Hematopoietic multipotent progenitor cell treated with erythropoietin and hydrocortisone succinate and interleukin-3 and kit ligand, for 6 days (in vitro differentiated cells): ENCODE measurements around the gene MINK1.
A peak's percentile ranks its signal among the peaks of the same experiment; 100 is the strongest.
"Not testable (repeated sequence)": the region's sequence is repeated elsewhere in the genome, so short reads cannot be mapped to it uniquely, and the experiment has no call there.

ENCODE experiments used
- DNase-seq: peaks from one replicate; pipeline ENCODE4 v3.0.0-alpha.2; 2015

The MINK1 gene

GRCh38 chr17:4849011-4849536 is 15.9 kb downstream of the MINK1 start:
- DNase-seq = no peak

DNA sequence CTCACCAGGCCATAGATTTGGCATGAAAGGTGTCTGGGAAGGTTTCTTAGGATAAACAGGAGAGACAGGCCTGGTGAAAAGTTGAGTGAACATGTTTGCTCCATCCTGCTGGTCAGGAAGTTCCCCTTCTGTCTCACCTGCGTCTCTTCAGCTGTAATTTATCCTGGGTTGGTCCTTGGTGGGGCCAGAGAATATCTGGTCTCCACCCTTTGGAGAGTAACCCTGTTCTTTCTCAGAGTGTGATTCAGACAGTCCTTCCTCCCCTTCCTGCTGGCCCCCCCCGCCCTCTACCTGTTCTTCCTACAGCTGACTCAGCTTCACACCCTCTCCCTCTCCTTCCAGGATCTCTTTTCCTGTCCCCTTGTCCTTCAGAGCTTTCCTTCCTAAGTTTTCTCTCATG is 17.1 kb downstream of the MINK1 start:
- no peak for DNase-seq

DNA sequence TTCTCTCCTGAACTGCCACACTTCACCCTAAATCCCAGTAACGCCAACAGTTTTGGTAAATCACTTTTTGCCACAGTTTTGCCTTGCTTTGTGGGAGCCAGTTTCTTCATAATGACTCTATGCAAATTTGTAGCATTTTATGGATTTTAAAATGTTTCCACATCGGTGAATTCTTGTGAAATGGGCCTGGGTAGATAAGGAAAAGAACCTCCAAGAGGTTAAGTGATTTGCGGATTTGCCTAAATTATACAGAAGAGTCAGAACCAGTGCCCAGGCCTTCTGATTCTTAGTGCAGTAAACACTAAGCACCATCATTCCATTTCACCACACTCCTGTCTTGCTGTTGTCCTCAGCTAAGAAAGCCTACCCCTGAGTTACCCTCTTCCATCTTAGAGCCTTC is 17.9 kb downstream of the MINK1 start:
- no peak for DNase-seq

GRCh38 chr17:4852567-4853207 is 19.5 kb downstream of the MINK1 start:
- peak; percentile 61 for DNase-seq

- DNase-seq = no peak
Measured at GRCh38 chr17:4853208-4853671, 20.1 kb downstream of the MINK1 start.

DNA sequence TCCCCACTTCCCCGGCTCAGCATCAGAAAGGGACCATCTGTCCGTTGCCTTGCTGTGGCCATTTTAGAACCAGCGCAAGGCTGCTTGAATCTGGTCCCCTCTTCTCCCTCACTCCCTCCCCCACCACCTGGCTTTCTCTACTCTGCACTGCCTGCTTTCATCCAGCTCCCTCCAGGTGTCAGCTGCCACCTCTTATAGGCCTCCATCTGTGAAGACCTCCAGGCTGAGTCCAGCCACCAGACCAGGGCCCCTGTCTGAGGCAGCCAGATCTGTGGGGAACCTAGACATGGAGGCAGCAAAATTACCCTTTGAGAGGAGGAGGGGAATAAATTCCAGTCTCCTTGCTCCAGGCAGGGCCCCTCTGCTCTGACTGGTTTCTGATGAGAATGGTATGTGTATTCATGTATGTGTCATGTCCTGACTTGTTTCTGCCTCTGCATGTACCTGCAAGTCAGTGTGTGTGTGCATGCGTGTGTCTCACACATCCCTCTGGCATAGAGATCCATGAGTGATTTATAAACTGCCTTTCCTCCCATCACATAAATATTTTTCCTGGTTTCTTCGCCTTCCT is 21.1 kb downstream of the MINK1 start:
- DNase-seq = no peak

- no peak for DNase-seq
Measured at GRCh38 chr17:4856271-4856936, 23.3 kb downstream of the MINK1 start.

DNA sequence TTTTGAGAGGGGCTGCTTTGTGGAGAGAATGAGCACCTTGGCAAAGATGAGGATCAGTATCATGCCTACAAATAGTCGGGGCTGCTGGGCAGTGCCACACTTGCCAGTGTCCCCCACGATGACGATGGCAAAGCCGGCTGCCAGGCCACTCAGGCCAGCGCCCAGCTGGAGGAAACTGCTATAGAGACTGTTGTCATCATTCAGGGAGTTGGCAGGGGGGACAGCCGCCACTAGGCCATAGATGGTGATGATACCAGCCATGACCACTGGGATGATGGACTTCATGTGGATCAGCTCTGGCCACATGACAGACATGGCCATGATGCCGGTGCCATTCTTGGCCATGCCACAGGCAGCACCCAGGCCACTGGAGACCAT is 23.8 kb downstream of the MINK1 start:
- DNase-seq = no peak

DNA sequence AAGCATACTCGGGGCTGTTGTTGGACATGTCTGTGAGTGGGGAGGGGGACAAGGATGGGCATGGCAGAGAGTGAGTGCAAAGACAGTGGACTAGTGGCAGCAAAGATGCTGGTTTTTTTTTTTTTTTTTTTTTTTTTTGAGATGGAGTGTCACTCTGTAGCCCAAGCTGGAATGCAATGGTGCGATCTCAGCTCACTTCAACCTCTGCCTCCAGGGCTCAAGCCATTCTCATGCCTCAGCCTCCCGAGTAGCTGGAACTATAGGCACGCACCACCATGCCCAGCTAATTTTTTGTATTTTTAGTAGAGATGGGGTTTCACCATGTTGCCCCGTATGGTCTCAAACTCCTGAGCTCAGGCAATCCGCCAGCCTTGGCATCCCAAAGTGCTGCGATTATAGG is 24.2 kb downstream of the MINK1 start:
- not testable (repeated sequence) for DNase-seq

- DNase-seq = no peak
Measured at GRCh38 chr17:4858068-4858881, 25.1 kb downstream of the MINK1 start.

DNA sequence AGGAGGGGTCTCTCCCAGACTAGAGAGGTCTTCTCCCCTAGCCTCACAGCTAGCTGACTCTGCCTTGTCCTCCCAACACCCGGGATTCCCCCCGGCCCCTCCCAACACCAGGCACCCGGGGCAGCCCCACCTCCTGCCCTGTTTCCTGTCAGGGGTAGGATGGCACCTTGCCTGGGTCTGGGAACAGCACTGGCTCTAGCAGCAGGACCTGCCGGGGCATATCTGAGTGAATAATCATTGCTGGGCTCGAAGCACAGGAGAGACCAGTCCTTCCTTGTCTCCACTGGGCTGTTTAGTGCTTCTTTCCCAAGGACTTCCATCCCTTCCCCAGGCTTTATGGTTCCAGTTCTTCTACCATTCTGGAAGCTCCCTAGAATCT is 25.7 kb downstream of the MINK1 start:
- no peak for DNase-seq

DNA sequence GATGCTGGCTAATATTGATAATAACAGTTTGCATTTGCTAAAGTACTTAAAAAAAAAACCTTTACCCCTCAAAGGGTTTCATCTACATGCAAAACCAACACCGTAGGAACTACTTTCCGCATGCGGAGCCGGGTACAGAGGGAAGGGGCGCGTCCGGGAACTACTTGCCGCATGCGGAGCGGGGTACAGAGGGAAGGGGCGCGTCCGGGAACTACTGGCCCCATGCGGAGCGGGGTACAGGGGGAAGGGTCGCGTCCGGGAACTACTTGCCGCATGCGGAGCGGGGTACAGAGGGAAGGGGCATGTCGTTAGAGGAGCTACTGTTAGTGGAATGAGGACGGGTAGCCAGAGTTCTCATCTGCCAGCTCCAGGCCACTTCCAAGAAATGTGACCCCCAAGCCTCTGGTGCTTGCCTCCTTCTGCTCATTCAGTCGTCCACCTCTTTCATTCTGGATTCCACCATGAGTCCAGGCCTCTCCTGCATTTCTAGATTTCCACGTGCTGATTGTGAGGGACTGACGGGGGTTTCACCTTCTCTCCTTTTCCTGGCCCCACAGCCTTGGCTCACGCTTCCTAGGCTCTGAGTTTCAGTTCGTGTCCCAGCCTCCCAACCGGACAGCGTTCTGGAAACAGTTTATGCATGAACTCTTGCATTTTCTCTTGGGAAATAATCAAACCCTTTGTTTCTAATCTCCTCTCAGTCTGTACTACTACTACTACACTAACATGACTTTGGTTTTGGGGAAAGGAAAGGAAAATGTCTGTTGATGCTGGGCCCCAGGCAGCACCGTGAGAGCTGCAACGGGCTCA is 26.9 kb downstream of the MINK1 start:
- DNase-seq = no peak

GRCh38 chr17:4860651-4861050 is 27.5 kb downstream of the MINK1 start:
- DNase-seq = no peak

DNA sequence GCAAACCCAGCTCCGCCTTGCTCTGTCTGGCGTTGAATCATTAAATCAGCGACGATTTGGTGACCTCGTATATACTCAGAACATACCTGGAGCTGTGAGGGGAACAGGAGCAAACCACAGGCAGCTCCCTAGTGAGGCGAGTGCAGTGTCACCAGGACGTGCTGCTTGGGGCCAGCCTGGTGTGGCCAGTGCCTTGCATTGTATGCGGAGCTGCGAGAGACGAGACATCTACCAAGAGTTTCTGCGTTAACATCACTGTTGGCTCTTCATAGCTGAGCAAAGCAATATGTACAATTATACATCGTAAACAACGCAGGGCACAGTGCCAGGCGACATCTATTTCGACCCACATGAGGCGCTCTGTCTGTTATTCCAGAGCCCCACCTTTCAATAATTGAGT is 27.9 kb downstream of the MINK1 start:
- DNase-seq = no peak

DNA sequence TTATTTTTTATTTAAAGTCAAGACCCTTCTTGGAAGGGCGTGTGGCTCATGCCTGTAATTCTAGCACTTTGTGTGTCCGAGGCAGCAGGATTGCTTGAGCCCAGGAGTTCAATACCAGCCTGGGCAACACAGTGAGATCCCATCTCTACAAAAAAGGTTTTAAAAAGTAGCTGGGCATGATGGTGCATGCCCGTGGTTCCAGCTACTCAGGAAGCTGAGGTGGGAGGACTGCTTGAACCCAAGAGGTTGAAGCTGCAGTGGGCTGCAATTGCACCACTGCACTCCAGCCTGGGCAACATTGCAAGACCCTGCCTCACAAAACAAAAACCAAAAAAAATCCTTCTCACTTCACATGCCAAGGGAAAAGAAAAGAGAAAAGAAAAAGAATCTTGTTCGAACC is 29.6 kb downstream of the MINK1 start:
- no peak for DNase-seq

DNA sequence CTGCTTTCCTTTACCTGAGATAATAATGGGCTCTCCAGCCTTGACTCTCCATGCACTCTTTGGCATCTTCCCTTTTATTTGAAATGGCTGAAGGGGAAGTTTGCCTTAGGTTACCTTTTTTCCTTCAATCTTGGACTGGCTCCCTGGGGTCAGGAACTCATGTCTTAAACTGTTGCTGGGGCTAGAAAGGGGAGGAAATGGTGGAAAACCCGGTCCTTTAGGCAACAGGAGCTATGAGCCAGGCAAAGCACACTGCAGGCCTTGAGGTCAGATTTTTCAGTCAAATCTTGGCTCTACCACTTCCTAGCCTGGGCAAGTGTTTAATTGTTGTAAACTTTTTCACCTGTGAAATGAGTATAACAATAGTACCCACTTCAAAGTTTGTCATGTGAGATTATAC is 30.2 kb downstream of the MINK1 start:
- no peak for DNase-seq

- not testable (repeated sequence) for DNase-seq
Measured at GRCh38 chr17:4867535-4867934, 34.4 kb downstream of the MINK1 start.

GRCh38 chr17:4869058-4869998 is 36.2 kb downstream of the MINK1 start:
- not testable (repeated sequence) for DNase-seq

GRCh38 chr17:4870855-4871254 is 37.7 kb downstream of the MINK1 start:
- DNase-seq = no peak

DNA sequence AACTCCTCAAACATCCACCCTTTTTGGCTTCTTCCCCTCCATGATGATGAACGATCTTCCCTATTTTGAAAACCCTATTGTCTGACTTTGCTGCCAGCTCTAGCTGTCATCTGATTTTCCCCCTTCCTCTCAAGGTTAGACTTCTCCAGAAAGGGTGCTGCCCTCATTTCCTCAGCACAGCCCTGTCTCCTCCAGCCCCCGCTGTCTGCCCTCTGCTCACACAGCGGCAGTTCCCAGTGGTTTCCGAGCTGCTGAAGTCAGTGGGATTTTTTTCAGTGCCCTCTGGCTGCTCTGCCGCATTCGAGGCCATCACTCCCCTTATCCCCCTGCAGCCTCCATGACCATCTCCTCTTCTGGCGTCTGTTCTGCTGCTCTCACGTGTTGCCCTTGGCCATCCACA is 39.6 kb downstream of the MINK1 start:
- DNase-seq = no peak

DNA sequence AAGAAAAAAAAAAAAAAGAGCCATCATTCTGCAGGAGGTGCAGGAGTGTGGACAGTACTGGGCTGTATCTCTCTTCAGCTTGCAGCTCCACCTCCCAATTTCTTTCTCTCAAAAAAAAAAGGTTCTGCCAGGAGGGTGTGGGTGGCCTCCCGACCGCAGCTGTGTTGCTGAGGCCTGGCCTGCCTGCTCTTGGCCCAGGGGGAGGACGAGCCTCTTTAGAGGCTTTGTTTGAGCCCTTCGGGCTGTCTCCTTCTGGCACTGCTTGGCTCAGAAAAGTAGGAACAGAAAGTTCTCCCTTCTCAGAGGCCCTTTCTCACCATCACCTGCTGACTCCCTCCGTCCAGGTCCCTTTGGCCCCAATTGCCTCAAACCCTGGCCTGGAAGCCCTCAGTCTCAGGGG is 43.9 kb downstream of the MINK1 start:
- DNase-seq = no peak
